ENCODE data around the gene PTCHD1. TPM values are rescaled to one million over a fixed set of nuclear protein-coding genes. Genes with fewer than 3 reads are reported as not detected.

The PTCHD1 gene
- total RNA-seq, 1 donor from 2014 or later = 3.4 TPM

- Histone ChIP-seq H3K27ac (no peak overlapping the region), H3K9me3 (no peaks in the 10 kb centered on the region), H3K27me3 (no peaks in the 10 kb centered on the region), H3K4me1 (no peaks in the 10 kb centered on the region), H3K36me3 (no peaks in the 10 kb centered on the region), H3K4me3 (no peak overlapping the region)
- TF ChIP-seq POLR2A (IDR thresholded peaks at IDR 0.05) = no peak
- no peak for TF ChIP-seq POLR2AphosphoS5 (IDR thresholded peaks at IDR 0.05; ENCODE audit: insufficient read depth in 1 of 2, low read depth in 1 of 2)
- no peak for TF ChIP-seq CTCF (IDR thresholded peaks at IDR 0.05)
- no peak for DNase-seq (ENCODE audit: extremely low spot score in 2 of 2)
- intact Hi-C loops (cut with DNase I) = no loop called here
Measured at GRCh38 chrX:23403849-23404248, 69.2 kb downstream of the PTCHD1 start.

- Histone ChIP-seq H3K4me1 (no peaks in the 10 kb centered on the region), H3K27me3 (no peaks in the 10 kb centered on the region), H3K36me3 (no peaks in the 10 kb centered on the region), H3K27ac (no peak overlapping the region), H3K4me3 (no peak overlapping the region), H3K9me3 (no peaks in the 10 kb centered on the region)
- intact Hi-C loops (cut with DNase I) = no loop called here
- no peak for TF ChIP-seq CTCF (IDR thresholded peaks at IDR 0.05)
- no peak for TF ChIP-seq POLR2AphosphoS5 (IDR thresholded peaks at IDR 0.05; ENCODE audit: insufficient read depth in 1 of 2, low read depth in 1 of 2)
- TF ChIP-seq POLR2A (IDR thresholded peaks at IDR 0.05) = no peak
- no peak for DNase-seq (ENCODE audit: extremely low spot score in 2 of 2)
Measured at GRCh38 chrX:23422912-23423311, 88.3 kb downstream of the PTCHD1 start.

GRCh38 chrX:23434356-23434884, 99.8 kb downstream of the PTCHD1 start:
- H3K27me3 ChIP-seq = no peaks in the 10 kb centered on the region
- H3K27ac ChIP-seq = no peak overlapping the region
- DNase-seq (ENCODE audit: extremely low spot score in 2 of 2) = no peak
- intact Hi-C loops (cut with DNase I) = no loop called here
- H3K4me3 ChIP-seq = no peak overlapping the region
- no peaks in the 10 kb centered on the region for H3K9me3 ChIP-seq
- TF ChIP-seq POLR2A (IDR thresholded peaks at IDR 0.05) = no peak
- peak in 1 of 2 donors; percentile 40 for TF ChIP-seq POLR2AphosphoS5 (IDR thresholded peaks at IDR 0.05; ENCODE audit: insufficient read depth in 1 of 2, low read depth in 1 of 2)
- no peak for TF ChIP-seq CTCF (IDR thresholded peaks at IDR 0.05)
- peaks cover 10% of the 10 kb centered on the region for H3K4me1 ChIP-seq
- H3K36me3 ChIP-seq = no peaks in the 10 kb centered on the region

GRCh38 chrX:23435108-23435507, 100.5 kb downstream of the PTCHD1 start:
- Histone ChIP-seq H3K36me3 (no peaks in the 10 kb centered on the region), H3K27ac (no peak overlapping the region), H3K27me3 (no peaks in the 10 kb centered on the region), H3K4me3 (no peak overlapping the region), H3K4me1 (peaks cover 10% of the 10 kb centered on the region), H3K9me3 (no peaks in the 10 kb centered on the region)
- intact Hi-C loops (cut with DNase I) = no loop called here
- no peak for TF ChIP-seq POLR2AphosphoS5 (IDR thresholded peaks at IDR 0.05; ENCODE audit: insufficient read depth in 1 of 2, low read depth in 1 of 2)
- no peak for TF ChIP-seq CTCF (IDR thresholded peaks at IDR 0.05)
- TF ChIP-seq POLR2A (IDR thresholded peaks at IDR 0.05) = no peak
- no peak for DNase-seq (ENCODE audit: extremely low spot score in 2 of 2)

GRCh38 chrX:23435575-23435974, 100.9 kb downstream of the PTCHD1 start:
- intact Hi-C loops (cut with DNase I) = no loop called here
- H3K27ac ChIP-seq = no peak overlapping the region
- no peaks in the 10 kb centered on the region for H3K36me3 ChIP-seq
- DNase-seq (ENCODE audit: extremely low spot score in 2 of 2) = no peak
- H3K27me3 ChIP-seq = no peaks in the 10 kb centered on the region
- H3K4me1 ChIP-seq = peaks cover 10% of the 10 kb centered on the region
- TF ChIP-seq POLR2AphosphoS5 (IDR thresholded peaks at IDR 0.05; ENCODE audit: insufficient read depth in 1 of 2, low read depth in 1 of 2) (no peak), POLR2A (IDR thresholded peaks at IDR 0.05) (no peak), CTCF (IDR thresholded peaks at IDR 0.05) (no peak)
- no peaks in the 10 kb centered on the region for H3K9me3 ChIP-seq
- H3K4me3 ChIP-seq = no peak overlapping the region
